ENCODE results near the gene MADCAM1. TPM values are rescaled to one million over a fixed set of nuclear protein-coding genes. Genes with fewer than 3 reads are reported as not detected.
A peak's percentile ranks its signal among the peaks of the same experiment; 100 is the strongest.

MADCAM1 gene
- total and polyA plus RNA-seq, 10 of the 15 experiments (the other 5 are each of a cell fraction or from before 2014, with no cell fraction given), result 0.06 to 0.32 (median 0.31) TPM; not detected in 5

DNA sequence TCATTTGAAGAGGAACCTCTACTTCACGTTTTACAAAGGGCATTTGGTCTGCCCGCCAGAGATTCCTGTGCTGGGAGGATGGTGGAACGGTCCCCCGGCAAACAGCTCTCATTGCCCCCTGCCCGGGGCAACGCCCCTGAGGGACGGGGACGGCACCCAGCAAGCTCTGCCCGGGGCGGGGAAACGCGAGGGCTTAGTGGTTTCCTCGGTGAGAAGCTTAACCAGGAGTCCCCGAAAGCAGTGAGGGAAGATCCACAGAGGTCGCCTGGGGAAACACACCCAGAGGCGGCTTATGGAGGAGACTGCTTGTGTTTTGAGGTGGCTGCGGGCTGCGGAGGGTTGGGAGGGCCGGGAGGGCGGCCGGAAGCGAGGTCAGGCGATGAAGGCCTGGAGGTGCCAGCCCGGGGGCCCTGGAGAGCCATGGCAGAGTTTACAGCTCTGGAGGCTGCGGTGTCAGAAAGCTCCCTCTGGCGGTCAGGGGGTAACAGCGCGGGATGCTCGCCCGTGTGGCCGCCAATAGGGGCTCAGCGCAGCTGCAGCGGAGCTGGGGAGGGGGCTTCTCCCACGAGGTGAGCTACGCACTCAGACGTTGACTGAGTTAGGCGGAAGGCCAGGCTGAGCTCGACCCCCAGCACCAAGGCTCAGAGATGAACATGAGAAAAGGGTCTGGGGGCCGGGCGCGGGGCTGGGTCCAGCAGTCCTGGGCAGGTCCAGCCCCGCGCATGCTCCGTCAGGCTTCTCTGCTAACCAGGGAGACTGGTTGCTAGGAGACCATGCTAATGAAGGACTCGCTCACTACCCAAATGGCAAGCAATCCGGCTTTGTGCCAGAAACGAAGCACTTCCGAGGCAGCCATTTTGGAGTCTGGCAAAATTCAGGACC lies 10.4 kb downstream of the MADCAM1 start:
- under 1% methylated on average over 47 of the region's 48 CpGs for WGBS (ENCODE audit: insufficient coverage, insufficient replicate concordance, low lambda C conversion rate, missing lambda C conversion rate)
- TF ChIP-seq, protein P1, sequence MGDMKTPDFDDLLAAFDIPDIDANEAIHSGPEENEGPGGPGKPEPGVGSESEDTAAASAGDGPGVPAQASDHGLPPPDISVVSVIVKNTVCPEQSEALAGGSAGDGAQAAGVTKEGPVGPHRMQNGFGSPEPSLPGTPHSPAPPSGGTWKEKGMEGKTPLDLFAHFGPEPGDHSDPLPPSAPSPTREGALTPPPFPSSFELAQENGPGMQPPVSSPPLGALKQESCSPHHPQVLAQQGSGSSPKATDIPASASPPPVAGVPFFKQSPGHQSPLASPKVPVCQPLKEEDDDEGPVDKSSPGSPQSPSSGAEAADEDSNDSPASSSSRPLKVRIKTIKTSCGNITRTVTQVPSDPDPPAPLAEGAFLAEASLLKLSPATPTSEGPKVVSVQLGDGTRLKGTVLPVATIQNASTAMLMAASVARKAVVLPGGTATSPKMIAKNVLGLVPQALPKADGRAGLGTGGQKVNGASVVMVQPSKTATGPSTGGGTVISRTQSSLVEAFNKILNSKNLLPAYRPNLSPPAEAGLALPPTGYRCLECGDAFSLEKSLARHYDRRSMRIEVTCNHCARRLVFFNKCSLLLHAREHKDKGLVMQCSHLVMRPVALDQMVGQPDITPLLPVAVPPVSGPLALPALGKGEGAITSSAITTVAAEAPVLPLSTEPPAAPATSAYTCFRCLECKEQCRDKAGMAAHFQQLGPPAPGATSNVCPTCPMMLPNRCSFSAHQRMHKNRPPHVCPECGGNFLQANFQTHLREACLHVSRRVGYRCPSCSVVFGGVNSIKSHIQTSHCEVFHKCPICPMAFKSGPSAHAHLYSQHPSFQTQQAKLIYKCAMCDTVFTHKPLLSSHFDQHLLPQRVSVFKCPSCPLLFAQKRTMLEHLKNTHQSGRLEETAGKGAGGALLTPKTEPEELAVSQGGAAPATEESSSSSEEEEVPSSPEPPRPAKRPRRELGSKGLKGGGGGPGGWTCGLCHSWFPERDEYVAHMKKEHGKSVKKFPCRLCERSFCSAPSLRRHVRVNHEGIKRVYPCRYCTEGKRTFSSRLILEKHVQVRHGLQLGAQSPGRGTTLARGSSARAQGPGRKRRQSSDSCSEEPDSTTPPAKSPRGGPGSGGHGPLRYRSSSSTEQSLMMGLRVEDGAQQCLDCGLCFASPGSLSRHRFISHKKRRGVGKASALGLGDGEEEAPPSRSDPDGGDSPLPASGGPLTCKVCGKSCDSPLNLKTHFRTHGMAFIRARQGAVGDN (IDR thresholded peaks at IDR 0.05), result peak; percentile 79
- no peak for TF ChIP-seq IRF3 (IDR thresholded peaks at IDR 0.05)
- TF ChIP-seq DPF2 (IDR thresholded peaks at IDR 0.05), result peak; percentile 38; the same call in 1 of the 2 replicates
- peak; percentile 56 for TF ChIP-seq RAD21 (IDR thresholded peaks at IDR 0.05; ENCODE audit: insufficient read depth, low read depth, low read length)
- peak; percentile 78 for TF ChIP-seq NBN (IDR thresholded peaks at IDR 0.05)
- TF ChIP-seq, protein P2, sequence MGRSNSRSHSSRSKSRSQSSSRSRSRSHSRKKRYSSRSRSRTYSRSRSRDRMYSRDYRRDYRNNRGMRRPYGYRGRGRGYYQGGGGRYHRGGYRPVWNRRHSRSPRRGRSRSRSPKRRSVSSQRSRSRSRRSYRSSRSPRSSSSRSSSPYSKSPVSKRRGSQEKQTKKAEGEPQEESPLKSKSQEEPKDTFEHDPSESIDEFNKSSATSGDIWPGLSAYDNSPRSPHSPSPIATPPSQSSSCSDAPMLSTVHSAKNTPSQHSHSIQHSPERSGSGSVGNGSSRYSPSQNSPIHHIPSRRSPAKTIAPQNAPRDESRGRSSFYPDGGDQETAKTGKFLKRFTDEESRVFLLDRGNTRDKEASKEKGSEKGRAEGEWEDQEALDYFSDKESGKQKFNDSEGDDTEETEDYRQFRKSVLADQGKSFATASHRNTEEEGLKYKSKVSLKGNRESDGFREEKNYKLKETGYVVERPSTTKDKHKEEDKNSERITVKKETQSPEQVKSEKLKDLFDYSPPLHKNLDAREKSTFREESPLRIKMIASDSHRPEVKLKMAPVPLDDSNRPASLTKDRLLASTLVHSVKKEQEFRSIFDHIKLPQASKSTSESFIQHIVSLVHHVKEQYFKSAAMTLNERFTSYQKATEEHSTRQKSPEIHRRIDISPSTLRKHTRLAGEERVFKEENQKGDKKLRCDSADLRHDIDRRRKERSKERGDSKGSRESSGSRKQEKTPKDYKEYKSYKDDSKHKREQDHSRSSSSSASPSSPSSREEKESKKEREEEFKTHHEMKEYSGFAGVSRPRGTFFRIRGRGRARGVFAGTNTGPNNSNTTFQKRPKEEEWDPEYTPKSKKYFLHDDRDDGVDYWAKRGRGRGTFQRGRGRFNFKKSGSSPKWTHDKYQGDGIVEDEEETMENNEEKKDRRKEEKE (IDR thresholded peaks at IDR 0.05), result no peak
- no peak for TF ChIP-seq CBX3 (IDR thresholded peaks at IDR 0.05; ENCODE audit: borderline replicate concordance, low read depth)
- TF ChIP-seq HCFC1 (IDR thresholded peaks at IDR 0.05; ENCODE audit: low read length), result no peak
- peak; percentile 76 for TF ChIP-seq PKNOX1 (IDR thresholded peaks at IDR 0.05)

More for the DNA sequence above, 10.4 kb downstream of the MADCAM1 start:
- Histone ChIP-seq H2AFZ (ENCODE audit: control insufficient read depth, low read depth, low read length) (peak overlapping the region; percentile 99), H3K27me3 (replicated peaks in 1 of 2; ENCODE audit: control insufficient read depth in 2 of 2, insufficient read depth in 2 of 2, low read length in 1 of 2) (no peaks in the 10 kb centered on the region), H3K79me2 (ENCODE audit: control insufficient read depth, insufficient read depth, low read length) (peaks cover 6% of the 10 kb centered on the region), H3K4me3 (peak overlapping the region; percentile 89), H3K36me3 (ENCODE audit: control insufficient read depth in 2 of 2, insufficient read depth in 2 of 2, low read length in 1 of 2) (no peaks in the 10 kb centered on the region), H3K4me1 (ENCODE audit: control insufficient read depth, insufficient read depth, low read length) (peaks cover 17% of the 10 kb centered on the region), H3K27ac (ENCODE audit: control insufficient read depth, insufficient read depth) (peak overlapping the region; percentile 99), H4K20me1 (ENCODE audit: control insufficient read depth, insufficient read depth) (no peaks in the 10 kb centered on the region), H3K9me3 (replicated peaks; ENCODE audit: control insufficient read depth, insufficient read depth, low read length) (no peaks in the 10 kb centered on the region; the same call in 2 of the 3 replicates), H3K4me2 (ENCODE audit: control insufficient read depth, insufficient read depth) (peak overlapping the region; percentile 58), H3K9ac (ENCODE audit: control insufficient read depth, insufficient read depth, low read length) (peak overlapping the region; percentile 89)
- in situ Hi-C loops (cut with MboI) (no loop called here), intact Hi-C loops (cut with micrococcal nuclease; ENCODE audit: unreplicated experiment) (no loop called here)
- ChIA-PET RAD21 (ENCODE audit: unreplicated experiment) (interaction anchor here (0.6 to 1.7 kb wide), 8 partner anchors 16 to 260 kb away, joined by 3 to 8 read pairs (median 4); partner anchors contain the start of gene CDC34), CTCF (interaction anchor here (0.7 to 2.9 kb wide), 18 partner anchors 9 to 386 kb away, joined by 3 to 21 read pairs (median 5); partner anchors contain the start of genes CDC34, MED16 and RNU6-9), SMC1A (ENCODE audit: uncharacterized antibody, unreplicated experiment) (interaction anchor here (0.6 to 1.5 kb wide), 6 partner anchors 16 to 239 kb away, joined by 3 to 6 read pairs (median 3); no protein-coding TSS in a partner anchor), POLR2A (interaction anchor here (0.5 to 2.6 kb wide), 4 partner anchors 18 to 787 kb away, joined by 3 to 14 read pairs (median 6); partner anchors contain the start of gene CDC34)
- ATAC-seq, result peak; percentile 82
- TSS peak; percentile 64 for BruUV-seq (replicated peaks)
- DNase-seq (ENCODE audit: low read depth, low spot score), result peak; percentile 97
- peak; percentile 99 for FAIRE-seq
